Nephron progenitor cell (in vitro differentiated cells): ENCODE data around the gene A4GALT.
A peak's percentile ranks its signal among the peaks of the same experiment; 100 is the strongest.
"Not testable (repeated sequence)": the region's sequence is repeated elsewhere in the genome, so short reads cannot be mapped to it uniquely, and the experiment has no call there.

Source experiments
- DNase-seq: peaks from one replicate; pipeline ENCODE4 v3.0.0; 2021
- H3K27ac Mint-ChIP-seq: 2 replicates; pipeline ENCODE4 v1.8.0; 2021; ENCODE audit warnings: mild to moderate bottlenecking, moderate library complexity, mixed read lengths
- H3K27me3 Mint-ChIP-seq: 2 replicates; pipeline ENCODE4 v1.8.0; 2021; ENCODE audit warnings: mild to moderate bottlenecking, low read depth, mixed read lengths; ENCODE audit not compliant: poor library complexity
- H3K36me3 Mint-ChIP-seq: 2 replicates; pipeline ENCODE4 v1.8.0; 2021; ENCODE audit warnings: low read depth, mixed read lengths
- H3K4me1 Mint-ChIP-seq: 2 replicates; pipeline ENCODE4 v1.8.0; 2021; ENCODE audit warnings: mixed read lengths
- H3K4me3 Mint-ChIP-seq: 2 replicates; pipeline ENCODE4 v1.8.0; 2021; ENCODE audit warnings: mild to moderate bottlenecking, moderate library complexity, mixed read lengths
- H3K9me3 Mint-ChIP-seq: 2 replicates; pipeline ENCODE4 v1.8.0; 2021; ENCODE audit warnings: mild to moderate bottlenecking, moderate library complexity, mixed read lengths
- TF ChIP-seq, protein P1 (sequence below): fragments of 200-600 bp; sonication (generic); IDR thresholded peaks from 2 replicates; pipeline ENCODE4 v1.5.0; 2021; ENCODE audit warnings: antibody characterized with exemption

Gene A4GALT

DNA sequence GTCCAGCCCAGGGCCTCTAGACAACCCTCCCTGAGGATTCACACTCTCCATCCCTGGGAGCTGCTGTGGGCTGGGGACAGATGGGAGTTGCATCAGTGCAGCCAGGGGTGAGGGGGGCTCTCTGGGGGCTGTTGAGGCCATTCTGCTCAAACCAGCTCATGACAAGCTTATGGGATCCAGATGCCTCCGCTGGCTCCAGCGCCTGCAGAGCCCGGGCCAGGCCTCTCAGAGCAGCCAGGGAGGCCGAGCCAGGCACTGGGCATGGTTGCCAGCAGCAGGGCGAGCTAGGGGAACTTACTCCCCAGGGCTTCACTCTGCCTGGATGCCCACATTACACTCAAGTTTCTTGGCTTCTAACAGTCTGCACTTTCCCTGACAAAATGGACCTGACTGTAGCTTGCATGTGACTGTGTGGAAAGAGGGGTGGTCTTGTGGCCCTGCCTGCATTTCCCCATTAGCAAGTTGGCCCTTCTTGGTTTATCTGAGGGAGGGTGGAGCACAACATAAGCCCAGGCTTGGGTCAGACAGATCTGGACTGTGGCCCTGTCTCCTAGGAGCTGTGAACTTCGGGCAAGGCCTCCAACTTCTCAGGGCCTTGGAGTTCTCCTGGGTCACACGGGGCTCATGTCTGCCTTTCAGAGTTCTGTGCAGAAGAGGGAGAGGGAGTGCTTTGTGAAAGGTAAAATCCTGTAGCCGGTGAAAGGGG is 36.9 kb downstream of the A4GALT start:
- Mint-ChIP-seq H3K4me3 (no peak overlapping the region), H3K4me1 (peaks cover 47% of the 10 kb centered on the region), H3K36me3 (peaks cover 14% of the 10 kb centered on the region), H3K9me3 (peaks cover 17% of the 10 kb centered on the region), H3K27ac (peak overlapping the region; percentile 52), H3K27me3 (peaks cover 5% of the 10 kb centered on the region)
- no peak for DNase-seq
- TF ChIP-seq, protein P1, sequence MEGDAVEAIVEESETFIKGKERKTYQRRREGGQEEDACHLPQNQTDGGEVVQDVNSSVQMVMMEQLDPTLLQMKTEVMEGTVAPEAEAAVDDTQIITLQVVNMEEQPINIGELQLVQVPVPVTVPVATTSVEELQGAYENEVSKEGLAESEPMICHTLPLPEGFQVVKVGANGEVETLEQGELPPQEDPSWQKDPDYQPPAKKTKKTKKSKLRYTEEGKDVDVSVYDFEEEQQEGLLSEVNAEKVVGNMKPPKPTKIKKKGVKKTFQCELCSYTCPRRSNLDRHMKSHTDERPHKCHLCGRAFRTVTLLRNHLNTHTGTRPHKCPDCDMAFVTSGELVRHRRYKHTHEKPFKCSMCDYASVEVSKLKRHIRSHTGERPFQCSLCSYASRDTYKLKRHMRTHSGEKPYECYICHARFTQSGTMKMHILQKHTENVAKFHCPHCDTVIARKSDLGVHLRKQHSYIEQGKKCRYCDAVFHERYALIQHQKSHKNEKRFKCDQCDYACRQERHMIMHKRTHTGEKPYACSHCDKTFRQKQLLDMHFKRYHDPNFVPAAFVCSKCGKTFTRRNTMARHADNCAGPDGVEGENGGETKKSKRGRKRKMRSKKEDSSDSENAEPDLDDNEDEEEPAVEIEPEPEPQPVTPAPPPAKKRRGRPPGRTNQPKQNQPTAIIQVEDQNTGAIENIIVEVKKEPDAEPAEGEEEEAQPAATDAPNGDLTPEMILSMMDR = no peak

DNA sequence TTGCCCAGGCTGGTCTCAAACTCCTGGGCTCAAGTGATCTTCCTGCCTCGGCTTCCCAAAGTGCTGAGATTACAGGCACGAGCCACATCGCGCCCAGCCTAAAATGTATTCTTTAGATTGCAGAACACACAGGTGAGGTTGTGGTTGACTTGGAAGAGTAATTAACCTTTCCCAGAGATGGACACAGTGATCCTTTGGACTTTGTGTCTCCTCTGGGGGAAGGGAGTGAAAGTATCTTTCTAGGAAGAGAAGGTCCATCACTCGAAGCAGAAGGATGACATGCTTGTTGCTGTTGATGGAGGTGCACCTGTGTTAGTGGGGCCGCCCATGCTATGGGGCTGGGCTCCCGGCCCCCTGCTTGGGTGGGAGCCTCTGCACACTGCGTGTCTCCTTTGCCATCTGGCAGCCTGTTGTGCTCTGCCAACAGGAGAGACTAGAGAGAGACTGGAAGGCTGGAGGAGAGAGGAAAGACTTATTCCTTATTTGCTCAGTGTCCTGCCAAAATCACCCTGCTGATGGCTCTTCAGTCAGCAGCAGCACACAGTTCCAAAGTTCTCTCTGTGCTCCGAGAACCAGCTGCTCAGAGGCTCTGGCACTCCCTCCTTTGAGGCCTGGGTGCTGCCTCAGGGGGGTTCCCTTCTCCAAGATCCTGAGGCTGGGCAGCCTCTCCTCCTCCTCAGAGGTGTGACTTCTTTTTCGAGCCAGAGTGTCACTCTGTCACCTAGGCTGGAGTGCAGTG is 38.4 kb downstream of the A4GALT start:
- H3K36me3 Mint-ChIP-seq = peaks cover 22% of the 10 kb centered on the region
- peaks cover 7% of the 10 kb centered on the region for H3K27me3 Mint-ChIP-seq
- H3K4me1 Mint-ChIP-seq = peaks cover 36% of the 10 kb centered on the region
- peaks cover 29% of the 10 kb centered on the region for H3K9me3 Mint-ChIP-seq
- H3K27ac Mint-ChIP-seq = no peak overlapping the region
- TF ChIP-seq, protein P1 = no peak
- no peak for DNase-seq
- H3K4me3 Mint-ChIP-seq = no peak overlapping the region

DNA sequence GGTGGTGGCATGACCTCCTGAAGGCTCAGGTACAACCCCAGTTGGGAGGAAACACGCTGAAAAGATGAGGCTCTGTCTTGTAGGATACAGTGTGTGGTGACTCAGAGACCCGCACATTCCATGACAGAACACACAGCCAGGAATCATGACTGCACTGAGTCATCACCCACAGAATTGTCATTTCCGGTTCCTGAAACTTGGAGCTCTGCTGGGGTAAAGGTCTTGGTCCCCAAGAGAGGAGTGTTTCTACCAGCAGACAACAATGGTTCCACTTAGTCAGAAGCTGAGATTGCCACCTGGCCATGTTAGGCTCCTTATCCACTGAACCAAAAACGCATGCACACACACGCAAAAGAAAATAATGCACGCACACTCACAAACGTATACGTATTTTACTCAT is 40.0 kb downstream of the A4GALT start:
- Mint-ChIP-seq H3K4me3 (no peak overlapping the region), H3K36me3 (peaks cover 22% of the 10 kb centered on the region), H3K27ac (no peak overlapping the region), H3K27me3 (peaks cover 7% of the 10 kb centered on the region), H3K9me3 (peaks cover 29% of the 10 kb centered on the region), H3K4me1 (peaks cover 40% of the 10 kb centered on the region)
- no peak for DNase-seq
- TF ChIP-seq, protein P1 = no peak

DNA sequence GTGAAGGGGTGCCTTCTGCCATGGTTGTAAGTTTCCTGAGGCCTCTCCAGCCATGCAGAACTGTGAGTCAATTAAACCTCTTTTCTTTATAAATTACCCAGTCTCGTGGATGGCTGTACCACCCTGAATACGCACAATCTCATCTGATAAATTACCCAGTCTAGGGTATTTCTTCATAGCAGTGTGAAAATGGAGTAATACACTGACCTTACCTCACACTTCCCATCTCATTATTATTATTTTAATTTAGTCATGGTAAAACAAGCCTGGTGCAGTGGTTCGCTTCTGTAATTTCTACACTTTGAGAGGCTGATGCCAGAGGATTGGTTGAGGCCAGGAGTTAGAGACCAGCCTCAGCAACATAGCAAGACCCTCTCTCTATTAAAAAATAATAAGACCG is 41.0 kb downstream of the A4GALT start:
- H3K27ac Mint-ChIP-seq = peak overlapping the region; percentile 69
- peaks cover 22% of the 10 kb centered on the region for H3K36me3 Mint-ChIP-seq
- H3K9me3 Mint-ChIP-seq = peaks cover 29% of the 10 kb centered on the region
- H3K27me3 Mint-ChIP-seq = peaks cover 7% of the 10 kb centered on the region
- TF ChIP-seq, protein P1 = no peak
- no peak overlapping the region for H3K4me3 Mint-ChIP-seq
- H3K4me1 Mint-ChIP-seq = peaks cover 41% of the 10 kb centered on the region
- DNase-seq = no peak

DNA sequence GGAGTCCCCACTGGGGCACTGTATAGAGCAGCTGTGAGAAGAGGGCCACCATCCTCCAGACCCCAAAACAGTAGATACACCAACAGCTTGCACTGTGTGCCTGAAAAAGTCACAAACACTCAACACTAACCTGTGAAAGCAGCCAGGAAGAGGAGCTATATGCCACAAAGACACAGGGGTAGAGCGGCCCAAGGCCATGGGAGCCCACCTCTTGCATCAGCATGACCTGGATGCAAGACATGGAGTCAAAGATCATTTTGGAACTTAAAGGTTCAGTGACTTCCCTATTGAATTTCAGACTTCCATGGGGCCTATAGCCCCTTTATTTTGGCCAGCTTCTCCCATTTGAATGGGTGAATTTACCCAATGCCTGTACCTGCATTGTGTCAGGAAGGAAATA is 41.8 kb downstream of the A4GALT start:
- TF ChIP-seq, protein P1 = no peak
- H3K4me3 Mint-ChIP-seq = no peak overlapping the region
- no peak for DNase-seq
- H3K9me3 Mint-ChIP-seq = peaks cover 29% of the 10 kb centered on the region
- H3K36me3 Mint-ChIP-seq = peaks cover 22% of the 10 kb centered on the region
- H3K4me1 Mint-ChIP-seq = peaks cover 41% of the 10 kb centered on the region
- H3K27me3 Mint-ChIP-seq = peaks cover 7% of the 10 kb centered on the region
- no peak overlapping the region for H3K27ac Mint-ChIP-seq

DNA sequence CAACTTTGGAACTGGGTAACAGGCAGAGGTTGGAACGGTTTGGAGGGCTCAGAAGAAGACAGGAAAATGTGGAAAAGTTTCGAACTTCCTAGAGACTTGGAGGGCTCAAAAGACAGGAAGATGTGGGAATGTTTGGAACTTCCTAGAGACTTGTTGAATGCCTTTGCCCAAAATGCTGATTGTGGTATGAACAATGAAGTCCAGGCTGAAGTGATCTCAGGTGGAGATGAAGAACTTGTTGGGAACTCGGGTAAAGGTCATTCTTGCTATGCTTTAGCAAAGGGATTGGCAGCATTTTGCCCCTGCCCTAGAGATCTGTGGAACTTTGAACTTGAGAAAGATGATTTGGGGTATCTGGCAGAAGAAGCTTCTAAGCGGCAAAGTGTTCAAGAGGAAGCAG is 42.7 kb downstream of the A4GALT start:
- Mint-ChIP-seq H3K9me3 (peaks cover 29% of the 10 kb centered on the region), H3K36me3 (peaks cover 22% of the 10 kb centered on the region), H3K4me1 (peaks cover 33% of the 10 kb centered on the region)
- DNase-seq, H3K27me3 Mint-ChIP-seq, H3K4me3 Mint-ChIP-seq, H3K27ac Mint-ChIP-seq: not testable (repeated sequence)
